NOMO-1 (cell line): ENCODE results near the gene SKA2.
"Not testable (repeated sequence)": the region's sequence is repeated elsewhere in the genome, so short reads cannot be mapped to it uniquely, and the experiment has no call there.

Source experiments
- DNase-seq, 2 experiments: peaks; one replicate each; lab custom pipeline; 2025; ENCODE audit not compliant: unreplicated experiment in 2 of 2; lab: John Stamatoyannopoulos, UW

Gene SKA2

GRCh38 chr17:59105852-59106462 is 49.0 kb downstream of the SKA2 start:
- DNase-seq = peak; percentile 24 to 43

GRCh38 chr17:59101178-59101577 is 53.8 kb downstream of the SKA2 start:
- DNase-seq = no peak

GRCh38 chr17:59097876-59098275 is 57.1 kb downstream of the SKA2 start:
- DNase-seq = no peak

- DNase-seq = no peak
Observed at GRCh38 chr17:59094861-59095530, 60.0 kb downstream of the SKA2 start.

- no peak for DNase-seq
Observed at GRCh38 chr17:59093702-59094231, 61.2 kb downstream of the SKA2 start.

GRCh38 chr17:59093145-59093701 is 61.8 kb downstream of the SKA2 start:
- no peak for DNase-seq

- DNase-seq = not testable (repeated sequence)
Observed at GRCh38 chr17:59090593-59090992, 64.4 kb downstream of the SKA2 start.

- no peak for DNase-seq
Observed at GRCh38 chr17:59084154-59084553, 70.8 kb downstream of the SKA2 start.

GRCh38 chr17:59074494-59074893 is 80.5 kb downstream of the SKA2 start:
- DNase-seq = no peak

GRCh38 chr17:59073972-59074371 is 81.0 kb downstream of the SKA2 start:
- DNase-seq = no peak

- DNase-seq = no peak
Observed at GRCh38 chr17:59069856-59070255, 85.1 kb downstream of the SKA2 start.

- no peak for DNase-seq
Observed at GRCh38 chr17:59067756-59068155, 87.2 kb downstream of the SKA2 start.

- DNase-seq = no peak
Observed at GRCh38 chr17:59067340-59067739, 87.6 kb downstream of the SKA2 start.

GRCh38 chr17:59062509-59062908 is 92.5 kb downstream of the SKA2 start:
- no peak for DNase-seq
